HCT116 (cell line): ENCODE results near the gene NAA80. TPM values are rescaled to one million over a fixed set of nuclear protein-coding genes. Genes with fewer than 3 reads are reported as not detected.

Source experiments
- ATAC-seq: fragments of 200-7000 bp; cut with Tn5 transposase; 2 replicates; pipeline ENCODE4 v1.9.1; 2020; ENCODE audit warnings: mild to moderate bottlenecking, moderate library complexity
- BruUV-seq: library from RNA; stranded (reverse); fragments of 400-500 nt; replicated peaks from 2 replicates; lab custom pipeline; 2021; lab: Mats Ljungman, UMichigan
- CTCF ChIA-PET: fragments of 300-600 bp; sonication (Branson Sonifier 250); formaldehyde crosslinking; loops from one replicate; lab custom pipeline; 2021; ENCODE audit warnings: antibody characterized with exemption; lab: Charles Lee
- POLR2A ChIA-PET: fragments of 300-600, 350-600 bp; sonication (Branson Sonifier 250); formaldehyde crosslinking; loops from one replicate; lab custom pipeline; 2021; ENCODE audit warnings: antibody characterized with exemption; lab: Charles Lee
- RAD21 ChIA-PET, 2 experiments: fragments of 300-600 bp; sonication (Branson Sonifier 250); formaldehyde crosslinking; loops; one replicate each; lab custom pipeline; 2023; ENCODE audit warnings: low total read pairs in 2 of 2; ENCODE audit not compliant: uncharacterized antibody in 2 of 2, unreplicated experiment in 2 of 2, low non-redundant PET in 1 of 2; lab: Charles Lee
- DNase-seq: peaks from one replicate; pipeline ENCODE4 v3.0.0-alpha.2; 2010; ENCODE audit warnings: low read depth, low spot score
- H2AFZ ChIP-seq: fragments of 200-600 bp; shearing (Covaris generic), sonication (generic); 2 replicates; pipeline ENCODE4 v1.6.1; 2017; ENCODE audit warnings: low read depth, mixed run types, mixed read lengths, antibody characterized with exemption, low read length; ENCODE audit not compliant: poor library complexity, severe bottlenecking
- H3K27ac ChIP-seq: 2 replicates; pipeline ENCODE4 v1.5.1; 2012; ENCODE audit warnings: low read depth, low read length
- H3K27me3 ChIP-seq: fragments of 200-600 bp; sonication (generic); 2 replicates; pipeline ENCODE4 v1.6.1; 2016; ENCODE audit warnings: mixed run types, low read length, mixed read lengths; ENCODE audit not compliant: insufficient read depth
- H3K36me3 ChIP-seq, 2 experiments: fragments of 200-500 bp in 1 of 2; fragments of 200-600 bp in 1 of 2; sonication (Bioruptor generic) in 1 of 2; sonication (generic) in 1 of 2; 2 replicates each; pipeline versions ENCODE4 v1.5.1 to v1.6.1; 2014 to 2016; ENCODE audit warnings: low read length in 2 of 2, inconsistent platforms in 1 of 2, mixed read lengths in 1 of 2, mixed run types in 1 of 2; ENCODE audit not compliant: insufficient read depth in 2 of 2, control insufficient read depth in 1 of 2
- H3K4me1 ChIP-seq, 2 experiments: fragments of 200-600 bp in 1 of 2; sonication (generic) in 1 of 2; 2 replicates each; pipeline versions ENCODE4 v1.5.1 to v1.6.1; 2012 to 2017; ENCODE audit warnings: low read length in 2 of 2, inconsistent platforms in 1 of 2, mild to moderate bottlenecking in 1 of 2, mixed read lengths in 1 of 2, mixed run types in 1 of 2, moderate library complexity in 1 of 2; ENCODE audit not compliant: insufficient read depth in 2 of 2, control insufficient read depth in 1 of 2
- H3K4me2 ChIP-seq: fragments of 200-600 bp; sonication (generic); 2 replicates; pipeline ENCODE4 v1.6.1; 2017; ENCODE audit warnings: mixed run types, low read length, mixed read lengths
- H3K4me3 ChIP-seq, 2 experiments: fragments of 200-600 bp in 1 of 2; sonication (generic) in 1 of 2; replicated peaks in 1 of 2; 2 replicates each; pipeline ENCODE4 v1.5.1; 2011 to 2016; ENCODE audit warnings: low read length in 2 of 2, control low read depth in 1 of 2, low read depth in 1 of 2, mild to moderate bottlenecking in 1 of 2, mixed read lengths in 1 of 2, mixed run types in 1 of 2
- H3K79me2 ChIP-seq: fragments of 200-600 bp; sonication (generic); 2 replicates; pipeline ENCODE4 v1.6.1; 2017; ENCODE audit warnings: mild to moderate bottlenecking, mixed run types, low read length, moderate library complexity, mixed read lengths; ENCODE audit not compliant: insufficient read depth
- H3K9ac ChIP-seq: fragments of 200-600 bp; sonication (generic); 2 replicates; pipeline ENCODE4 v1.6.1; 2016; ENCODE audit warnings: low read length, mixed read lengths
- H3K9me2 ChIP-seq: fragments of 200-600 bp; sonication (generic), shearing (Covaris generic); 2 replicates; pipeline ENCODE4 v1.6.1; 2017; ENCODE audit warnings: mixed run types, mild to moderate bottlenecking, moderate library complexity; ENCODE audit not compliant: insufficient read depth
- H3K9me3 ChIP-seq, 2 experiments: fragments of 200-500 bp in 1 of 2; fragments of 200-600 bp in 1 of 2; sonication (Bioruptor generic) in 1 of 2; sonication (generic) in 1 of 2; 2 replicates each; pipeline ENCODE4 v1.6.1; 2014 to 2017; ENCODE audit warnings: low read length in 2 of 2, mixed read lengths in 2 of 2, inconsistent platforms in 1 of 2, low read depth in 1 of 2, mild to moderate bottlenecking in 1 of 2, mixed run types in 1 of 2, moderate library complexity in 1 of 2; ENCODE audit not compliant: control insufficient read depth in 1 of 2, insufficient read depth in 1 of 2
- H4K20me1 ChIP-seq: fragments of 200-600 bp; sonication (generic), shearing (Covaris generic); 2 replicates; pipeline ENCODE4 v1.6.1; 2017; ENCODE audit warnings: mixed run types, mild to moderate bottlenecking, moderate library complexity; ENCODE audit not compliant: insufficient read depth
- CEBPB ChIP-seq: IDR thresholded peaks from 2 replicates; pipeline ENCODE4 v1.6.1; 2012; ENCODE audit warnings: low read depth
- CTCF ChIP-seq, 3 experiments: fragments of 200-600 bp in 1 of 3; sonication (generic) in 1 of 3; IDR thresholded peaks in 2 of 3; conservative IDR thresholded peaks in 1 of 3; 2 replicates each; pipeline ENCODE4 v1.5.1; 2012 to 2017; ENCODE audit warnings: low read depth in 2 of 3, low read length in 2 of 3, antibody characterized with exemption in 1 of 3, borderline replicate concordance in 1 of 3, control low read depth in 1 of 3, mild to moderate bottlenecking in 1 of 3, mixed read lengths in 1 of 3, mixed run types in 1 of 3, moderate library complexity in 1 of 3; ENCODE audit not compliant: insufficient read depth in 1 of 3
- POLR2A ChIP-seq: IDR thresholded peaks from 2 replicates; pipeline ENCODE4 v1.7.0; 2011; ENCODE audit warnings: borderline replicate concordance; ENCODE audit not compliant: insufficient read depth, insufficient read length; ENCODE audit errors: extremely low read depth
- POLR2AphosphoS5 ChIP-seq: IDR thresholded peaks from 2 replicates; pipeline ENCODE4 v1.6.1; 2011; ENCODE audit warnings: mild to moderate bottlenecking, low read depth, low read length, moderate library complexity
- TCF7L2 ChIP-seq: IDR thresholded peaks from 2 replicates; pipeline ENCODE4 v1.7.0; 2011; ENCODE audit warnings: borderline replicate concordance, inconsistent platforms; ENCODE audit not compliant: insufficient read depth, insufficient read length; ENCODE audit errors: extremely low read depth
- ZFX ChIP-seq: fragments of 450-650 bp; IDR thresholded peaks from 2 replicates; pipeline ENCODE4 v1.6.1; 2017
- intact Hi-C: fragments of 100-400 bp; cut with micrococcal nuclease; formaldehyde crosslinking; loops from 2 replicates; pipeline ENCODE4 v1.10.0; 2022
- total RNA-seq: library from RNA; stranded (reverse); gene quantifications from one replicate; pipeline ENCODE4 v1.2.1, GENCODE V29; 2021; ENCODE audit not compliant: unreplicated experiment

NAA80 gene
- total RNA-seq, 1 experiment from 2014 or later = 21.3 TPM

GRCh38 chr3:50321336-50322114 lies 22.3 kb upstream of the NAA80 start:
- ATAC-seq = peak; percentile 66
- ChIA-PET RAD21 (interaction anchor here (0.7 to 1.7 kb wide), 3 partner anchors 22 to 61 kb away, joined by 4 to 5 read pairs (median 4); partner anchors contain the start of genes HYAL3 (in 1 of the 2), IFRD2 (in 1 of the 2) and NAA80 (in 1 of the 2)), CTCF (interaction anchor here (0.6 to 1.4 kb wide), 12 partner anchors 15 to 1291 kb away, joined by 3 to 11 read pairs (median 4); partner anchors contain the start of genes HYAL1, HYAL3, IFRD2 and NAA80), POLR2A (interaction anchor here (0.6 to 1.9 kb wide), 4 partner anchors 22 to 1108 kb away, joined by 3 to 4 read pairs (median 4); partner anchors contain the start of genes HYAL3, IFRD2 and NAA80)
- Histone ChIP-seq H3K9me2 (no peaks in the 10 kb centered on the region), H3K9me3 (no peaks in the 10 kb centered on the region), H3K4me2 (peak overlapping the region; percentile 92), H3K27ac (peak overlapping the region; percentile 93), H3K4me1 (peaks cover 49 to 76% of the 10 kb centered on the region in 2 experiments), H4K20me1 (no peaks in the 10 kb centered on the region), H3K4me3 (peak overlapping the region; percentile 64 to 92), H2AFZ (no peak overlapping the region)
- intact Hi-C loops = no loop called here
- TF ChIP-seq CEBPB (no peak), ZFX (peak; percentile 78), TCF7L2 (peak; percentile 64), POLR2A (peak; percentile 79), POLR2AphosphoS5 (peak; percentile 80), CTCF (IDR thresholded peaks at IDR 0.05 in 2 of 3, conservative IDR thresholded peaks at IDR 0.05 in 1 of 3; ENCODE audit: borderline replicate concordance in 1 of 3, insufficient read depth in 1 of 3, low read depth in 2 of 3, low read length in 2 of 3) (peak in 2 of 3 experiments; percentile 70 to 71; a peak in 4 of 6 replicates)
- TF ChIP-seq, all 23 proteins: peak for 5
- BruUV-seq = no TSS peak
- DNase-seq = peak; percentile 84
- Histone ChIP-seq H3K79me2 (peaks cover 48% of the 10 kb centered on the region), H3K36me3 (peaks cover 9 to 29% of the 10 kb centered on the region in 2 experiments; a peak in 2 of 4 replicates), H3K27me3 (no peaks in the 10 kb centered on the region), H3K9ac (peak overlapping the region; percentile 88)
